ENCODE measurements around the gene NABP1.

DNA sequence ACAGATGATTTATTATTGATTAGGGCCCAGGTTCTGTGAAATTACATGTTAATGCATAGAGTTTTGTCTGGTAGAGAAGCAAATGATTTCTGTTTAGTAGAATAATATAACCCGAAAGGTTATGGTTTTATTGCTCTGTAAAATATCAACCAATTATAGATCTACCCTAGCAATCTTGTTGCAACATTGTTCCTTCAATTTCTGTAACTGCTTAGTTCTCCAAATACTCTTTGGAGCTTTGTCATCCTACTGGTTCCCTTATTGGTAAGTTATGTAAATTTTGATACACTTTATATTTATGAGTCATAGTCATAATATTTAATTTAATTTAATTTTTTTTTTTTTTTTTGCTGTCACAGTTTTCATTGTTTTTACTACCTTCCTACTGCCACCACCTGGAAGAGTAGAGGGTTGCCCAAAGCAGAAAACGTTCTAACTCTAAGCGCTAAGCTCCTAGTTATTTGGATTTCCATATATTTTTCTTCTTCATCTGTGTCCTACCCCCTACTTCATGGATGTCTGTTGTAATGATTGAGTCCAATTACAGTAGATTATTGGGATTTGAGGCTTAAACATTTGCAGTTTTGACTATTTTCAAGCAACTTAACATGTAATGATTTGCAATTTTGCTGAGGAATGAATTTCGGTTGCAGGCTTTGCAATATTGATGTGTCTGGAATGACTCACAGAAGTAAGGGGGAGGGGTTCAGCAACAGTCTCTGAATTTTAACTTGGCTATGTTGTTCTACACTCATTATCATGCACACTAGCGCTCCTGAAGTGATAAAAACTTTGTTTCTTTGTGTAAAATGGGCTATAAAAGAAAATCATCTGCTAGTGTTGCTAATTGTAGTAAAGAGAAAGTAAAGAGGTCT lies 51.1 kb downstream of the NABP1 start:
- TF ChIP-seq, protein P1, sequence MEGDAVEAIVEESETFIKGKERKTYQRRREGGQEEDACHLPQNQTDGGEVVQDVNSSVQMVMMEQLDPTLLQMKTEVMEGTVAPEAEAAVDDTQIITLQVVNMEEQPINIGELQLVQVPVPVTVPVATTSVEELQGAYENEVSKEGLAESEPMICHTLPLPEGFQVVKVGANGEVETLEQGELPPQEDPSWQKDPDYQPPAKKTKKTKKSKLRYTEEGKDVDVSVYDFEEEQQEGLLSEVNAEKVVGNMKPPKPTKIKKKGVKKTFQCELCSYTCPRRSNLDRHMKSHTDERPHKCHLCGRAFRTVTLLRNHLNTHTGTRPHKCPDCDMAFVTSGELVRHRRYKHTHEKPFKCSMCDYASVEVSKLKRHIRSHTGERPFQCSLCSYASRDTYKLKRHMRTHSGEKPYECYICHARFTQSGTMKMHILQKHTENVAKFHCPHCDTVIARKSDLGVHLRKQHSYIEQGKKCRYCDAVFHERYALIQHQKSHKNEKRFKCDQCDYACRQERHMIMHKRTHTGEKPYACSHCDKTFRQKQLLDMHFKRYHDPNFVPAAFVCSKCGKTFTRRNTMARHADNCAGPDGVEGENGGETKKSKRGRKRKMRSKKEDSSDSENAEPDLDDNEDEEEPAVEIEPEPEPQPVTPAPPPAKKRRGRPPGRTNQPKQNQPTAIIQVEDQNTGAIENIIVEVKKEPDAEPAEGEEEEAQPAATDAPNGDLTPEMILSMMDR (IDR thresholded peaks at IDR 0.05; ENCODE audit: insufficient read depth, low read length): no peak
- TF ChIP-seq POLR2AphosphoS5 (IDR thresholded peaks at IDR 0.05; ENCODE audit: low read depth) (no peak), GABPA (IDR thresholded peaks at IDR 0.05; ENCODE audit: low read depth) (no peak)
- TF ChIP-seq, protein P2, sequence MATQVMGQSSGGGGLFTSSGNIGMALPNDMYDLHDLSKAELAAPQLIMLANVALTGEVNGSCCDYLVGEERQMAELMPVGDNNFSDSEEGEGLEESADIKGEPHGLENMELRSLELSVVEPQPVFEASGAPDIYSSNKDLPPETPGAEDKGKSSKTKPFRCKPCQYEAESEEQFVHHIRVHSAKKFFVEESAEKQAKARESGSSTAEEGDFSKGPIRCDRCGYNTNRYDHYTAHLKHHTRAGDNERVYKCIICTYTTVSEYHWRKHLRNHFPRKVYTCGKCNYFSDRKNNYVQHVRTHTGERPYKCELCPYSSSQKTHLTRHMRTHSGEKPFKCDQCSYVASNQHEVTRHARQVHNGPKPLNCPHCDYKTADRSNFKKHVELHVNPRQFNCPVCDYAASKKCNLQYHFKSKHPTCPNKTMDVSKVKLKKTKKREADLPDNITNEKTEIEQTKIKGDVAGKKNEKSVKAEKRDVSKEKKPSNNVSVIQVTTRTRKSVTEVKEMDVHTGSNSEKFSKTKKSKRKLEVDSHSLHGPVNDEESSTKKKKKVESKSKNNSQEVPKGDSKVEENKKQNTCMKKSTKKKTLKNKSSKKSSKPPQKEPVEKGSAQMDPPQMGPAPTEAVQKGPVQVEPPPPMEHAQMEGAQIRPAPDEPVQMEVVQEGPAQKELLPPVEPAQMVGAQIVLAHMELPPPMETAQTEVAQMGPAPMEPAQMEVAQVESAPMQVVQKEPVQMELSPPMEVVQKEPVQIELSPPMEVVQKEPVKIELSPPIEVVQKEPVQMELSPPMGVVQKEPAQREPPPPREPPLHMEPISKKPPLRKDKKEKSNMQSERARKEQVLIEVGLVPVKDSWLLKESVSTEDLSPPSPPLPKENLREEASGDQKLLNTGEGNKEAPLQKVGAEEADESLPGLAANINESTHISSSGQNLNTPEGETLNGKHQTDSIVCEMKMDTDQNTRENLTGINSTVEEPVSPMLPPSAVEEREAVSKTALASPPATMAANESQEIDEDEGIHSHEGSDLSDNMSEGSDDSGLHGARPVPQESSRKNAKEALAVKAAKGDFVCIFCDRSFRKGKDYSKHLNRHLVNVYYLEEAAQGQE (IDR thresholded peaks at IDR 0.05; ENCODE audit: insufficient replicate concordance, low read depth): no peak
